HS-5 (cell line): ENCODE data around the gene HBA1.
"Not testable (repeated sequence)": the region's sequence is repeated elsewhere in the genome, so short reads cannot be mapped to it uniquely, and the experiment has no call there.

Source experiments
- DNase-seq: peaks from one replicate; pipeline ENCODE4 v3.0.0-alpha.2; 2012; ENCODE audit warnings: low read depth

The HBA1 gene

DNA sequence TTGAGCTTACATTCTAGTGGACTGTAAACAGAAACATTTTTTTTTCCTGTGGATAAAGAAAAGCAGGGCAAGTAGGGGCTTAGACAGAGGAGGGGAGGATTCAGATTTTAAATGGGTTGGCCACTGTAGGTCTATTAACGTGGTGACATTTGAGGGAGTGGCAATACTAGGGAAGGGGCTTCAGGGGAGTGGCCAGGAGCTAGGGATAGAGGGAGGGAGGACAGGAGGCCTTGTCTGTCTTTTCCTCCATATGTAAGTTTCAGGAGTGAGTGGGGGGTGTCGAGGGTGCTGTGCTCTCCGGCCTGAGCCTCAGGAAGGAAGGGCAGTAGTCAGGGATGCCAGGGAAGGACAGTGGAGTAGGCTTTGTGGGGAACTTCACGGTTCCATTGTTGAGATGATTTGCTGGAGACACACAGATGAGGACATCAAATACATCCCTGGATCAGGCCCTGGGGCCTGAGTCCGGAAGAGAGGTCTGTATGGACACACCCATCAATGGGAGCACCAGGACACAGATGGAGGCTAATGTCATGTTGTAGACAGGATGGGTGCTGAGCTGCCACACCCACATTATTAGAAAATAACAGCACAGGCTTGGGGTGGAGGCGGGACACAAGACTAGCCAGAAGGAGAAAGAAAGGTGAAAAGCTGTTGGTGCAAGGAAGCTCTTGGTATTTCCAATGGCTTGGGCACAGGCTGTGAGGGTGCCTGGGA lies 17.2 kb upstream of the HBA1 start:
- DNase-seq, result no peak

- DNase-seq, result not testable (repeated sequence)
Observed at GRCh38 chr16:160242-160641, 16.2 kb upstream of the HBA1 start.

- DNase-seq, result no peak
Observed at GRCh38 chr16:160691-161190, 15.7 kb upstream of the HBA1 start.

- DNase-seq, result no peak
Observed at GRCh38 chr16:162271-162991, 14.0 kb upstream of the HBA1 start.

GRCh38 chr16:163139-163538 lies 13.3 kb upstream of the HBA1 start:
- not testable (repeated sequence) for DNase-seq

- DNase-seq, result not testable (repeated sequence)
Observed at GRCh38 chr16:163696-164095, 12.8 kb upstream of the HBA1 start.

GRCh38 chr16:164134-164823 lies 12.2 kb upstream of the HBA1 start:
- not testable (repeated sequence) for DNase-seq

- no peak for DNase-seq
Observed at GRCh38 chr16:164827-165538, 11.5 kb upstream of the HBA1 start.

GRCh38 chr16:165539-166374 lies 10.7 kb upstream of the HBA1 start, which contains the start of gene HBM:
Gene HBM (plus strand): TSS chr16:165978. CDS start chr16:165998, 20 bp downstream.
- DNase-seq, result no peak

DNA sequence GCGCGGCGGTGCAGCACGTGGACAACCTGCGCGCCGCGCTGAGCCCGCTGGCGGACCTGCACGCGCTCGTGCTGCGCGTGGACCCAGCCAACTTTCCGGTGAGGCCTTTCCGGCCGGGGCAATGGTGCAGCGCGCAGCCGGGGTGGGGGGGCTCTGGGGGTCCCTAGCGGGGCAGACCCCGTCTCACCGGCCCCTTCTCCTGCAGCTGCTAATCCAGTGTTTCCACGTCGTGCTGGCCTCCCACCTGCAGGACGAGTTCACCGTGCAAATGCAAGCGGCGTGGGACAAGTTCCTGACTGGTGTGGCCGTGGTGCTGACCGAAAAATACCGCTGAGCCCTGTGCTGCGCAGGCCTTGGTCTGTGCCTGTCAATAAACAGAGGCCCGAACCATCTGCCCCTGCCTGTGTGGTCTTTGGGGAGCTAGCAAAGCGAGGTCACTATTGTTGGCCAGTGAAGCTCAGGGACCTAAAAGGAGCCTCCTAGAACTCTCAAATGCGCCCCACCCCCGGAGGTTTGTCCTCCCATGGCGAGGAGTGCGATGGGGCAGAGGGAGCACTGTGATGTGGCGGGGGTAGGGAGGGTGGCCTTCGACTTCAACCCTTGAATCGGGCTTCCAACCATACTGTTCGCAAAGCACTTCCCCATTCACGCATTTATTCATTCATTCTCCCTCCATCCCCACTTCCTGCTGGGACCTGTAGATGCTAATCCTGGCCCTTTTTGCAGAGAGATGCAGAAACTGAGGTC lies 9.9 kb upstream of the HBA1 start:
- no peak for DNase-seq

DNA sequence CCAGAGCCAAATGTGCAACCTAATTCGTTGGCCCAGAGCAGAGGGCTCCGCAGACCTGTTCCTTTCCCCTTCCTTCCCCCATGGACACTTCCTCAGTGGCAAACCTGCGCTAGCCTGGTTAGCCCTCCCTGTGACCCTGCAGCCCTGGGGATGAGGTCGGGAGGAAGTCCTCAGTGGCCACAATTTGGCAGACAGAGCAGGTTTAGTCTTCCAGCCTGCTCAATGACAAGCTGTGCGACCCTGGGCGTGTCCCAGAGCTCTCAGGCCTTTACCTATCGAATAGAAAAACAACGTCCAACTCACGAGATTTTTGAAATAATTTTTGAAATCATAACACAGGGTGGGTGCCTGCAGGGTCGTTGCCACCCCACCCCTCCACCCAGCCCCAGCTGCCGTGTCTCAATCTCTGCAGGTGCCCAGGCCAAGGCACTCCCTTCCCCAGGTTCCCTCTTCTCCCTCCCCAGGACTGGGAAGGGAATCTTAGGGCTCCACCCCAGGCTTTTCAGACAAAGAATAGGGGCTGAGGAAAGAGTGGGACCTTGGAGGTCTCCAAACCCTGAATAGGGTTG lies 9.3 kb upstream of the HBA1 start:
- no peak for DNase-seq

- no peak for DNase-seq
Observed at GRCh38 chr16:168424-168823, 8.1 kb upstream of the HBA1 start.

DNA sequence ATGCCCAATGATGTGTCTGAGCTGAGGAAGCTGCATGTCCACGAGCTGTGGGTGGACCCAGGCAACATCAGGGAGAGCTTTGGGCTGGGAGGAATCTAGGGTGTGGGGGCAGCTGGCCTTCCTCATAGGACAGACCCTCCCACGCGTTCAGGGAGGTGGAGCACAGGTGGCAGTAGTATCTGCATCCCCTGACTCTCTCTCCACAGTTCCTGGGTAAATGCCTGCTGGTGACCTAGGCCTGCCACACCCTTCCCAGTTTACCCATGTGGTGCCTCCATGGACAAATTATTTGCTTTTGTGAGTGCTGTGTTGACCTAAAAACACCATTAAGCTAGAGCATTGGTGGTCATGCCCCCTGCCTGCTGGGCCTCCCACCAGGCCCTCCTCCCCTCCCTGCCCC lies 7.5 kb upstream of the HBA1 start:
- no peak for DNase-seq

GRCh38 chr16:170088-170507 lies 6.4 kb upstream of the HBA1 start:
- not testable (repeated sequence) for DNase-seq

GRCh38 chr16:170788-171187 lies 5.7 kb upstream of the HBA1 start:
- no peak for DNase-seq

GRCh38 chr16:172374-172941 lies 4.0 kb upstream of the HBA1 start, which contains the start of gene HBA2:
Gene HBA2 (plus strand): TSS chr16:172876. CDS start chr16:172913, 37 bp downstream.
- not testable (repeated sequence) for DNase-seq

- not testable (repeated sequence) for DNase-seq
Observed at GRCh38 chr16:173211-173854, 3.1 kb upstream of the HBA1 start.

GRCh38 chr16:173928-174769 lies 2.3 kb upstream of the HBA1 start:
- not testable (repeated sequence) for DNase-seq
